Activated CD4-positive, alpha-beta T cell treated with anti-CD3 and anti-CD28 coated beads for 48 hours (primary cell): Measurements from ENCODE around the gene OR2T27.
A peak's percentile ranks its signal among the peaks of the same experiment; 100 is the strongest.
"Not testable (repeated sequence)": the region's sequence is repeated elsewhere in the genome, so short reads cannot be mapped to it uniquely, and the experiment has no call there.

ENCODE experiments used
- DNase-seq: peaks from one replicate; pipeline ENCODE4 v3.0.0-alpha.2; 2020

The OR2T27 gene, protein sequence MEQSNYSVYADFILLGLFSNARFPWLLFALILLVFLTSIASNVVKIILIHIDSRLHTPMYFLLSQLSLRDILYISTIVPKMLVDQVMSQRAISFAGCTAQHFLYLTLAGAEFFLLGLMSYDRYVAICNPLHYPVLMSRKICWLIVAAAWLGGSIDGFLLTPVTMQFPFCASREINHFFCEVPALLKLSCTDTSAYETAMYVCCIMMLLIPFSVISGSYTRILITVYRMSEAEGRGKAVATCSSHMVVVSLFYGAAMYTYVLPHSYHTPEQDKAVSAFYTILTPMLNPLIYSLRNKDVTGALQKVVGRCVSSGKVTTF

DNA sequence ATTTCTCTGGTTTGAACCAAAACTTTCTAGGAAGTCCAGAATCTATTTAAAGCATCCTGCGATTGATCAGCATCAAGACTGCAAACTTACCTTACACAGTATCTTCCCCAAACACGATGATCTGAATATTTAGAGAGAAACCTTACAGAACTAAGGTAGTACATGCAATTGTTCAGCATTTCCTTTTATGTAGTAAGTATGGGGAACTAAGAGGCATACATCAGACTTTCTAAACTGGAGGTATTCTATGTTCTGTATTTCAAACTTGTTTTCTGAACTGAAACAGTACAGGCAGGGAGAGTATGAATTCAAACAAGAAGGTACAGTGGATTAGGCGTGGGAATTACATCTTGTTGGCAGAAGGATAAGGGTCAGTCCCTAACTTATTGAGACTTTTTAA is at the start of gene OR2T27:
TSS of gene OR2T27 (minus strand) at position 175 of the 400 bp plus-strand sequence. CDS start 4,644 bp downstream, outside the sequence.
- not testable (repeated sequence) for DNase-seq

DNA sequence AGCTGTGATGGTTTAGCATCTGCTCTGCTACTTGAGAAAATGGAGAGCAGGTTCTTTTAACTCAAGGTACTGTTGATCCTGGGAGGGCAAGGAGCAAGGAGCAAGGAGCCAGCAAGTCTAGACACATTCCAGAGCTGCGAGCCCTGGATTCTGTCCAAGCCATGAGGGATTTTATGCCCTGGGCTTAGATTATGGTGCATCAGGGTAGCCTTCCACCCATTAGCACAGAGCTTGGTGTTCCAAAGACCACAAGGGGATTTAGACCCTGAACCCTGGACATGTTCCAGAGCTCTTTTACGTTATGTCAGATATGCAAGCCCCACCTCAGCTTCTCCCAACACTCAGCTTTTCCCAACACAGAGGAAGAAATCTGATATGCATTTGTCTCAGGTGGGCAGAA is 49.3 kb upstream of the OR2T27 start:
- no peak for DNase-seq

DNA sequence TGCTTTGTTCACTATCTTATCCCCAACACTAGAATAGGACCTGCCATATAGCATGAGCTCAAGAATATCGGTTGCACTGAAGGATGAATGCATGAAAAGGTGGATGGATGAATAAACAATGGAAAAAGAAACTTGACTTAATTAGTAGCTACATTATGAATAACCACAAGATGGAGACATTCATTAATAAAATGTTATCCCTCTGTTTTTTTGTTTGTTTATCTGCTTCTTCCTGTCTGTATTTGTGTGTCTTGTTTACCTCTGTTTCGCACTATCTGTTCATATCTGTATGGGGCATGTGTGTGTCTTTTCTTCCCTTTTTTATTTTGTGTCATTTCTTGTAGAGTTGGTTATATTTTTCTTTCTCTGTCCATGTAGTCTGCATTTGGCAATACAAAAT is 48.3 kb upstream of the OR2T27 start:
- DNase-seq = no peak

DNA sequence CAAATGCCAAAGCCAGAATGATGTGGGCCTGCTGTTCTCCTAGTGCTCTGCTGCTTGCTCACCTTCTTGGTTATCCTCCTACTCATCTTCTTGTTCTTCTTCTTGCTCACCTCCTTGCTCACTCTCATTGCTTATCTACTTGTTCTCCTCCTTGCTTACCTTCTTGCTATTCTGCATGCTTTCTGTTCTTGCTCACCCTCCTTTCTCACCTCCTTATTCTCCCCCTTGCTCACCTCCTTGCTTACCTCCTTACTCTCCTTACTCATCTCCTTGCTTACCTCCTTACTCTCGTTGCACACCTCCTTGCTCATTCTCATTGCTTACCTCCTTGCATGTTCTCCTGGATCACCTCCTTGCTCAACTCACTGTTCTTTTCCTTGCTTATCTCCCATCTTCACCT is 47.4 kb upstream of the OR2T27 start, which contains the start of gene OR14I1:
TSS of gene OR14I1 (minus strand) at position 53 of the 400 bp plus-strand sequence.
- DNase-seq = no peak

DNA sequence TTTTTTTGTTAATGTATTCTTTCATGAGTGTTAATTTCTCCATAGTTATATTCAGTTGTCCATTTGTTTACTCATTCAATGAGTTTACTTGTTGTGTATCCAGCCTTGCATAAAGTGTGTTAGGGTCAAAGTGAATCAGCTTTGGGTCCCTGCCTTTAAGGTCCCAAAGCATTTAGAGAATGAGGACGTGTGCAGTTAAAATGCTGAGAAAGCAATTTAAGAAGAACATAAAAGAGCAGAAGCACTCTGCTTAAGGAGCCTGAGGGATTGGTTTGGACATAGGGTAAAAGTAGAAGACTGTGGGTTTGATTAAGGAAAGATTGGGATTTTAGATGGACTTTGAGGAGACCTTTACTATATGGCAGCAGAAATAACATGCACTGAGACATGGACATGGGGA is 43.8 kb upstream of the OR2T27 start:
- no peak for DNase-seq

DNA sequence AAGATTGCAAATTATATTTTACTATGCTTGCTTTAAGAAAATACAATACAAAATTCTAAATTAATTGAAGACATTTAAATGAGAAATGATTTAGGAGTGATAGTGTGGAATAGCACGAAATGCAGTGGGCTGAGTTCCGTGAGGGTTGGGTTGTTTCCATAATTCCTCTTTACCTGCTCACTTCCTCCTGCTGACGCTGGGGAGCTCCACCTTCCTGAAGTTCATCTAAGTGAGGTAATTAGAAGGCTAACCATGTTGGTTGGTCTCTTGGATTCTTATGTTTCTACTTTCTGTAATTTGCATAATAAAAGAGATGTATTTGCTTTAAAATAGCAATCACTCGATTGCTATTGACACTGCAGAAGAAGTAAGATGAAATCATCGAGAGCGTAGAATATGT is 42.6 kb upstream of the OR2T27 start:
- no peak for DNase-seq

DNA sequence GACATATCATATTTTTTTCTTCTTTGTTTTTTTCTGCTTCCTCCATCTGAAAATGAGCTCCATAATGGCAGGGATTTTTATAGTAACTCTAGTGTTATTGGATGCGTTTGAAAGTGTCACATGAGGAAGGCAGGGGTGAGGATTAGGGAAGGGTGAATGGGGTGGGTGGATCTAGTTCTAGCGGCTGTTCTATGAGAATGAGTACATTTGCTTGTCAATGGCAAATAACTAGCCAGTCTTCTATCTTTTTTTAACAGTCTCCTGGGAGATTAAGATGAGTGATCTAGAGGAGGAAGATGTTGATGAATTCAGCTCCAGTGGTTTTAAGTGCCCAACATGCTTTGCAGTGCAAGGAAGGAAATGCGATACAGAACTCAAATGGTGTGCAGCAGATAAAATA is 41.4 kb upstream of the OR2T27 start:
- no peak for DNase-seq

DNA sequence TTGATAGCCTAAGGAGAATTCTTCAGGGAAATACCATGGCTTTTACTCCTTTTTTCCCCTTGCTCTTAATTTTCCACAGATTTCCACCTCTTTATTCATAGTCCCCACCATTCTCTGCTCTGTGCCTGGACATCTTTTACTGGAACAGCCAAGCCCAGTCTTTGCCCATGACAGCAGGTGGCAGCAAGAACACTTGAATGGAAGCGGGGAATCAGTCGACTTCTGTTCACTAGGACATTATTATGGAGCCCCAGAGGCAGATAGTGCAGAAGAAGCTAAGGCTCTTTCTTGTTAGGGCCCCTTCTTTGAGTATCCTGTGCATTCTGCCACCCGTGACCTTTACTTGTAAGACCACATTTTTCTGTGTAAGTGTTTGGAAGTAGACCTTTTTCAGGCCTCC is 40.9 kb upstream of the OR2T27 start:
- DNase-seq = no peak

DNA sequence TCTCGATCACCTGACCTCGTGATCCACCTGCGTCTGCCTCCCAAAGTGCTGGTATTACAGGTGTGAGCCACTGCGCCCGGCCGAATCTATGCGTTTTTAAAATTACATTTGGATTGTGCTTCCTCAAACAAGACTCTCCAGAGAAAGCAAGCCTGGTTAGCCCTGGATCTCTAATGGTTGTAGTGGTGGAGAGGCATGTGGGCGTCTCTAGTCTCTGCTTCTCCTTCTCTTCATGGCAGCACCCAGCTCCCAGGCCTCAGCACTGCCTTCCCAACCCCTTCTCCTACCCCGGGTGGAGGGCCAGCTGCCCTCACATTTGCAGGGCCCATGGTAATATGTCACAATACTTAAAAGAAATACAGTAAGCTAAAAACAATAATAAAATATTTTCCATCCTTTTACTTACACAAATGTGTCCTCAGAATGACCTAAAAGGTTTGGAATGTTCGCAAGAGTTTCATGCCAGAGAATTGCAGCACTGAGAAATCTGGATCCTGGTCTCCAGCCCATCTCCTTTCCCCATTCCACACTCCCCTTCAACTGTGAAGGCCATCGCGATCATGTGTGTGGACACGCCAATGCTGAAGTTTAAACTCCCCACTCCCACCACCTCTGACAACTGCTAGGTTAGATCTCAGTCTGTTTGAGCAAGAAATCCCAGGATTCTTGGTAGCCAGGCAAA is 40.3 kb upstream of the OR2T27 start:
- DNase-seq = no peak

DNA sequence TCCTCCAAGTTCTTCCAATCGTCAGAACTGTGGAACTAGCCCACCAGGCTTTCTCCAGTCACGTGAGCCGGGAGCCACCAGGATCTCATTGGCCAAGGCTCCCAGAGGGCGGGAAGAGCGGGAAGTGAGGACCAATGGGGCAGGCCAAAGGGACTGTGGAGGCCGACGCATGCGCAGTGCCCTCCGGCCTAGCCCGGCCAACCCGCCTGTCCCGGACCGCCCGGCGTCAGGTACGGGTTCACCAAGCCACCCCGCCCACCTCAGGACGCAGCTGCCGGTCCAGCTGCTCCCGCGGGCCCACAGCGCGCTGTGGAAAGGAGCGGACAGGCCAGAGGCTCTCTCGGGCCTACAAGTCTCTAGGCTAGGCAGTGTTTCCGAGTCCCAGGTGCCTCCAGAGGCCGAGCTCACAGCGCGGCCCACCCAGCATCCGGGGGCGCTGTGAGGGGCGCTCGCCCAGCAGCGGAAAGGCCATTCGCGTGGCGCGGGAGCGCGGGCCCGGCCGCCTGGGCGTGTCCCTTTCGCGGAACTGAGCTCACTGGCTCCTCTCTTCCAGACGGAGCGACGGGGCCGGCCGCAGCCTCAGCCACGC is 36.3 kb upstream of the OR2T27 start:
- no peak for DNase-seq

DNA sequence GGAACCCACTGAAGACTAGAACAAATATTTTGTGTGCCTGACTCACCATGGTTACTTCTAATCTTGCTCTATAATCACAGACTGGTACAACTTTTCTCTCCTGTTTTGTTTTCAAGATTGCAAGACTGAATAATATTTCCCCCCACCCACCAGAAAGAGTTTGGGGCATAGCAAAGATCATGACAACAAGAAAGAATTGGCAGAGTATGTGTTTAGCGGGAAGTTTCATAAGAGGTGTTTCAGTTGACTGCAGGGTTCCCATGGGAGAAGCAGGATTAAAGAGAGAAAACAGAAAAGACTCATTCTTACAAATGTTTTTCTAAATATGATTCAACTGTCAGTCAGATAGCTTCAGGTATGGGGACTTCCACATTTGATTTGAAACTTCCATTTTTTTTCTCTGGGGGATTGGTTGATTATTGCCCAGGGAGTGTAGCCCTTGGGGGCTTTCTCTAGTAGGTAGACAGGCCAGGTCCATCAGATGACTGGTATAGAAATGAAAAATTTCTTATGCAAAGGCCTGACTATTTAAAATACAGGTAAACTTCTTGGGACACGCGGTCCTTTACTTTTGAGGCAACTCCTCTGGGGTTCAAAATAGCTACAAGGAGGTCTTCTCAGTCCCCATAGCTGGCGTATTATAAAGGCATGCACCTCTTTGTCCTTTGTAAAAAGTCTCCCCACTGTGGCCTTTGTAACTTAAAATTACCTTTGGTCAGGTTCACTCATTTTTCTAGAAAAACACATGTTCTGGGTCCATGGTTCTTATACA is 33.4 kb upstream of the OR2T27 start:
- no peak for DNase-seq

DNA sequence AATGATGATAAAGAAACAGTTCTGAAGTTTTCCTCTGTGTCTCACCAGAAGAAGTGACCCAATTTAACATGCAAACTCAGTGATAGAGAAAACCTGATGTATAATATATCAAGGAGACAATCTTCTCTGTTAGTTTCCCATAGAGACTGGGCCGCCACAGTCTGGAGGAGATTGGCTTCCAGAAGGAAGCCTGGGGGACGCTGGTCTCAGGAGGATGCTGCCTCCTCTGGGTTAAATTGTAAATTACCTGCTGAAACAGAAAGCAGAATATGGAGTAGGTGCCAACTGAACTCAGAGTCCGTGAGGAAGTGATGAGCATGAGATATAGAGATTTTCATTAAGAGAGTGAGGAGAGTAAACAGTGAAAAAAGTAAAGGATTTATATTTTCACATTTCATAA is 31.5 kb upstream of the OR2T27 start:
- peak; percentile 21 for DNase-seq

DNA sequence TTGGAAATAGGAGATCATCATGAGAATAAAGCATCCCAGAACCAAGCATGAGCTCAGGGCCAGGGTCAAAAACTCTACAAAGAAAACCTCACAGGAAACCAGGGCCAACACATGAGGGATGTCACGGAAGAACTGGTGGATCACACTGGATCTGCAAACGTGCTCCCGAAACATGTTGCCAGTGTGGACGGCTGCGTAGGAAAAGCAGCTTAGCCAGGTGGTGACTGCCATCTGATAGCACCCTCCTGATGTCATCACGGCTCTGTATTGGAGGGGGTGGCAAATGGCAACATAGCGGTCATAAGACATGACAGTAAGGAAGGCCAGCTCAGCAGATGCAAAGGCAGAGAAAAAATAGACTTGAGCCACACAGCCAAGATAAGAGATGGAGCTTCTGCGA is 26.3 kb upstream of the OR2T27 start:
- DNase-seq = no peak

DNA sequence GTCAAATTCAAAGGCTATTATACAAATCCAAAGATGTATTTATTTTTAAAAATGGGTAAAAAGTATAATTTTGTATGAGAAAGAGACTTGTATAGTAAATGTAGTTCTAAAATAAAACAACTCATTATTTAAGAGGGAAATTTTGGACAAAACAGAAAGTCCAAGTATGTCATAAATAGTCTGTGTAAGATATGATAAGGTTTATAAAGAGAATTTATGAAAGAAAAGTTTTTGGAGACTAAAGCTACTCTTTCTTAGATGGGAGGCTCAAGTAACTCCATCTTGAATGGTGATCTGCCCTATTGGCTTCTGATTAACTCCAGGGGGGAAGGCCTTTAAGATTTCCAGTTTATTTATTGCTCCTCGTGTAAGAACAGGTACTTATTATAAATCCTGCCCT is 14.7 kb upstream of the OR2T27 start:
- no peak for DNase-seq

DNA sequence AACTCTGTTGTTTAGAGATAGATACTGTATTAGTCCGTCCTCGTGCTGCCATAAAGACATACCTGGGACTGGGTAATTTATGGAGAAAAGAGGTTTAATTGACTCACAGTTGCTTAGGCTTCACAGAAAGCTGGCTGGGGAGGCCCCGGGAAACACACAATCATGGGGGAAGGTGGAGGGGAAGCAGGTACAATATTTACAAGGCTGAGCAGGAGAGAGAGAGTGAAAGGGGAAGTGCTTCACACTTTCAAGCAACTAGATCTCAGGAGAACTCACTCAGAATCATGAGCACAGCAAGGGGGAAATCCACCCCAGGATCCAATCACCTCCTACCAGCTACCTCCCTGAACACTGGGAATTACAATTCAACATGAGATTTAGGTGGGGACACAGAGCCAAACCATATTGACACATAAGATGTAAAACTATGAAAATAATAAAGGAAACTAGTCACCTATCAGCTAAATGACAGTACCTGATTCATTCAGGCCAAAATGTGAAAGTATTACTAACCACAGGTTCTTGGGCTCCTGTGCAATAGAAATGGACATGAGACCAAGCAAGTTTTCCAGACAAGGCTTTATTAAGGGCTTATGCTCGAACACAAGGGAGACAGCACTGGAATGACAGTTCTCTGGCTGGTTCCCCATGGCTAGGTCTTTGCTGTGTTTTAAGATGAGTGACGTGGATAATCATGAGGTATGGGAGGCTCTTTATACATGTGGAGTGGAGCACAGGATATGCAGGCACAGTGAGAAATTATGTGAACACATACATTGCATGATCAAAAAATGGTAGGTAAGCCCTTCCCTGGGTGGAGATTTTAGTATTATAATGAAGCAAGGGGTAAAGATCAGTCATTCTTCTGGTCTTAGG is 8.4 kb upstream of the OR2T27 start:
- not testable (repeated sequence) for DNase-seq

DNA sequence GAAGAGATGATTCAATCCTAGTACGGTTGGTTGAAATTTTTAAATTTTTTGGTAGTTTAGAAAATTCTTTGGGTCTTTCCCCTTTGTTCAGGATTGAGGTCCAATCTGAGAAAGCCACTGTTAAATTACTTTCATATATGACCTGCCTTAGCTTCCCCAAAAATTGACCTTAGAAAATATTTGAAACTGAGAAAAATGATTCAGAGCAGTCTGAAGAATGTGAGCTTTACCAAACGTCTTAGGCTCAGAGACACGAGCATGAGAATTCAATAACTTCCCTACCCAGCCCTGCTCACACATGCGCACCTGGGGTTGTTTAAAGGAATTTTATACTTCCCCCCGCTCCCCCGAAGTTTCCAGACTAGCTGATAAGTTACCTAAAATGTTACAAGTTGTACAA is 1.5 kb upstream of the OR2T27 start:
- not testable (repeated sequence) for DNase-seq

DNA sequence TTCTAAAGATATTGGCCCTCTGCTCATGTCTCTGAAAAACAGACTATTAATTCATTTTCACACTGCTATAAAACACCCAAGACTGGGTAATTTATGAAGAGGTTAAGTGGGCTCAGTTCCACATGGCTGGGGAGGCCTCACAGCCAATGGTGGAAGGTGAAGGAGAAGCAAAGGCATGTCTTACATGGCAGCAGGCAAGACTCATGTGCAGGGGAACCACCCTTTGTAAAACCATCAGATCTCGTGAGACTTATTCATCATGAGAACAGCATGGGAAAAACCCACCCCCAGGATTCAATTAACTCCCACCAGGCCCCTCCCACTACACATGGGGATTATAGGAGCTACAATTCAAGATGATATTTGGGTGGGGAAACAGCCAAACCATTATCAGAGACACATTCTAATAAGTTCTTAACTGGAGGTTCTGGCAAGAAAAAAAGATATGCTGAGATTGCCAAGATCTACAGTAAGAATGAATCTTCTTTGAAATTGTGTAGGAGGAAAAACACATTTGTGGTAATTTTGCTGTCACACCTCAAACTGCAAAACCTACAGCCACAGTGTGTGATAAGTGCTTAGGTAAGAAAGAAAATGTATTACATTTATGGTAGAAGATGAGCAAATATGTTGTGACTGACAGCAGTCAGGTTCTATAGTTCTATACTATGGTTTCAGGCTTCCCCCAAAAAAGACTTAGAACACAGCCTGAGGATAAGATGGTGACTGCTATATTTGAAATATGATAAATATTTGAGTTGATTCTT is 6.4 kb downstream of the OR2T27 start:
- not testable (repeated sequence) for DNase-seq

DNA sequence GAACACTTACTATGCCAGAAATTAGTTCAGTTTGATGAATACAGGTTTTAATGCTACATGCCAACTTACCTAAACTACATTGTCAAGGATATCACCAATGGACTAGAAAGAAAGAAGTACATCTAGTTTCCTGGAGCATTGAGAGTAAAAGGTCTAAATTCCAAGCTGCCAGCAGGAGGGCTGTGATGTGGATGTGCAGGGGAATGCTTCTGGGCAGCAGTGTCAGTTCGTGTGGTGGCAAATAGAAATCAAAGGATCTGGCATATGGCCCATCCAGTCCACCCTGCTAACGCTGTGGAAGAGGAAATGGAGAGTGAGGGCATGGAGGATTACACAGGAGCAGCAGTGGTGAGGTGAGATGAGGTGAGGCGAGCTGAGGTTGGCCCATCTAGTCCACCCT is 10.2 kb downstream of the OR2T27 start, which contains the start of gene OR2T35:
TSS of gene OR2T35 (minus strand) at position 101 of the 400 bp plus-strand sequence. CDS start 6,020 bp downstream, outside the sequence.
- DNase-seq = not testable (repeated sequence)

DNA sequence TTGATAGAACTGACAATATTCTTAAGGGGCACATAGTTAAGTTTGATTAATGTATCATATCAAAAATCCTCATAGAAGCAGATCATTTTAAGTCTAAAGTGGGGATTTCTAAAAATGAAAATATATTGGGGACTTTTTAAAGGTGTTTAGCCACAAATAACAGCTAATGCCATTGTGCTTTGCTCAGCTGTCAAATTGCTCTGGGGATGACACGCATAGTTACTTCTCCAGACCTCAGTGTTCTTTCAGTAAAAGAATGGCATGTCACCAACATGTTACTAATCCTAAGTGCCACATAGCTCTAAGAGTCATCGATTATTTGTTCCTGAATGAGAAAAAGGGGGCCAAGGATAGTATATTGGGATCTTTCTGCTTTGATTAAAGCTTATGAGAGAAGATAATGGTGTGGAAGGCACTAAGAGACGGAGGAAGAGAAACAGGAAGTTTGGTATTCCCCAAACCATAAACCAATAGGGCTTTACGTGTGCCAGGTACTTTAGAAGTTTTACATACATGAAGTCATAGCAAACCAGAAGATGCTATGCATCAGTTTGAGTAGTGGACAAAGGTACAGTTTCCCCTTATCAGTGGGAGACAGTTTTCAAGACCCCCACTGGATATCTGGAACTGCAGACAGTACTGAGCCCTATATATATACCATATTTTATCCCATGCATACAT is 12.2 kb downstream of the OR2T27 start:
- DNase-seq = not testable (repeated sequence)

DNA sequence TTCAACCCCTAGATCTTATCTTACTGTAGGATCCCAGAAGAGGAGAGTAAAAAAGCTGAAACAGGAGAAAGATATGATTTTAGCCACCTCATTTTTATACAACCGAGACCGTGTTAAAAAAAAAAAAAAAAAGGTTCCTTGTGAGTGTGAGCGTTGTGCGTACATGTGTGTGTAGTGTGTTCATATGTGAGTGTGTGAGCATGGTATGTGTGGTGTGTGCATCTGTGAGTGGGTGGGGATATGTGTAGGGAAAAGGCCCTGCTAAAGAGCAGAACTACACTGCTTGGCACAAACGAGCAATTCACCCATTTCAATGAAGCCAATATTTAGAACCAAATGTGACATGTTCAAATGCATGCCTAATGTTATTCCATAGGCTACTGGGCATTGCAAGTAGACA is 13.7 kb downstream of the OR2T27 start:
- DNase-seq = not testable (repeated sequence)

DNA sequence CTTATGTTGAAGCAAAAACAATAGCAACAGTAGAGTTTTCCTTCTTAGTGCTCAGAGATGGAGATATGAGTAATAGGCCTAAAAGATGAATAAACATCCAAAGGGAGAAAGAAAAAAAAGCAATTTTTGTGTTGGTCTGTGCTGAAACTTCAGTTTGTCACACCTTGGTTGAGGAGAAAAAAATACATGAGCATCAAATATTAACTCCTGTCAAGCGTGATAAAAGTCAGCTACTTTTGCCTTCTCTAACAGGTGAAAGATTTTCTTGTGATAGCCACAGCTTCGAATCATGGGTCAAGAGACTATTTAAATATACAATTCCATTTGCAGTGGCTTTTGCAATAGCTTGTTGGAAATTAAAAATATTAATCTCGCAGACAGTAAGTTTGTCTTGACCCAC is 14.4 kb downstream of the OR2T27 start:
- not testable (repeated sequence) for DNase-seq
